Posterior cingulate gyrus (tissue), 11 donors: ENCODE results near the gene CDH22.

Experiments used
- DNase-seq, 10 donors: peaks; one replicate each; pipeline versions ENCODE4 v3.0.0 to v3.0.0-alpha.2; 2020 to 2021; ENCODE audit warnings: mixed read lengths in 3 of 10
- intact Hi-C: fragments of 100-400 bp; cut with DNase I; formaldehyde crosslinking; loops from one replicate; pipeline ENCODE4 v1.15.1; 2023

CDH22 gene

DNA sequence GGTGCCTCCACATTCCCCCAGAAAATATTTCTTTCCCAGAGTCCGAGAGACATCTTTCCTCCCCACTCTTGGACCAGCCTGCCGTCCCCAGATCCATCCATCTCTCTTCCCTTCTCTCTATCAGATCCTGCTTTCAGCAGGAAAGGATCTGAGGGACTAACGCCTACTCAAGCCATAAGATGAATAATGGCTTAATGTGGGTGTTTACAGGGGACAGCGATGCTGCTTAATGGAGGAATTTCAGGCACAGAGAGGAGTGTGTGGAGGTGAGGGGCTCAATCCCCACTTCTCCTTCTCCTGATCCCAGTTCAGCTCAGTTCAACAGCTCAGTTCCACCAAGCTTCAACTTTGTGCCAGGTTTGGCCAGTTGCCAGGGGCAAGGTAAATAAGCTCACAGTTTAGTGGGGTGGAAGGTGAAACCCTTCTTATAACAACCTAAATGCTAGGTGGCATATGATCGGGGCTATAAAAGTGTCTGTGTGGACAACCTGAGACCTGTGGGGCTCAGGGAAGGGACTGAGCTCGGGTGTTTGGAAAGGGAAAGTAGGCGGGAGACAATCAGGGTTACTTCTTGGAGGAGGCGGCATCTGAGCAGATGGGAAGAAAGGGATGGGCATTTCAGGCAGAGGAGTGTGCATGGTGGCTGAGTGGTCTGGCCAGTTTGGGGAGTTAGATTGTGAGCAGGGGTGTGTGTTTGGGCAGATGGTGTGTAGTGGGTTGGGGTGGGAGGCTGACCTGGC, 55.8 kb downstream of the CDH22 start:
- intact Hi-C loops, result no loop called here
- DNase-seq, result peak in 1 of 10 donors; percentile 47

- intact Hi-C loops, result no loop called here
- peak in 1 of 10 donors; percentile 72 for DNase-seq
Measured at GRCh38 chr20:46251211-46251673, 57.1 kb downstream of the CDH22 start.

DNA sequence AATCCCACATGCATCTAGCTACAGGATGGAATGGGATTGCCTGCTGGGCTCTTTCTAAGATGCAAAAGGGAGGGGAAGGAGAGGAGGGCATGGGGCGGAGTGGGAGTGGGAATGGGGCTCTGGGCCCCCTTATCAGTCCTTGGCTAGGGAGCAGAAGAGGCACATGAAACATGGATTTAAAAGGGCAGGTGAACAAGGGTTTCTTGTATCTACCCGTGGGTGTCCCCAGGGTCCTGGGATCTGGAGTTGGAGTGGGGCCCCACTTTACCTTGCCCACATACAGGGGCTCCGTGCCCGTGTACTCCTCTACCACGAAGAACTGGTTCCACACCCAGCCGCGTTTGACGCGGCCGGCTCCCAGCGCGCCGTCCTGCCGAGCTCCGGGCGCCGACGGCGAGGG, 57.5 kb downstream of the CDH22 start:
- intact Hi-C loops, result no loop called here
- DNase-seq, result peak in 1 of 10 donors; percentile 68

DNA sequence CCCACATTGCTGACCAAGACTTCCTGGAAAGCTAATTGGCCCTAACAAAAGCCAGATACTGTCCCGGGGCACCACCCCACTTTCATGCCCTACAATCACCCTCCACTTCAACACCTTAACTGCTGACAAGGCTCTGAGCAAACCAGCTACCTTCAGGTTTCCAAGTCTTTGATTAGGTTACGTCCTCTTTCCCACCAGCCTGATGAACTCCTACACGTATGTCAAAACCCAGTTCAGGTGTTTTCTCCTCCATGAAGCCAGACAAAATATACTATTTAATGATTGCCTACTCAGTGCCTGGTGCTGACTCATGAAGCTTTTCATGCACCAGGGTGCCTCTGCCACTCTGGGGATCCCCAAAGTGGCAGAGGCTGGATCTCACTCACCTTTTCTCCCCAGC, 58.6 kb downstream of the CDH22 start:
- DNase-seq, result peak in 1 of 10 donors; percentile 3
- intact Hi-C loops, result no loop called here

- intact Hi-C loops, result no loop called here
- DNase-seq, result peak in 1 of 10 donors; percentile 84
Measured at GRCh38 chr20:46246559-46246958, 61.7 kb downstream of the CDH22 start.

- peak in 1 of 10 donors; percentile 11 for DNase-seq
- intact Hi-C loops, result no loop called here
Measured at GRCh38 chr20:46243707-46244628, 64.3 kb downstream of the CDH22 start.

DNA sequence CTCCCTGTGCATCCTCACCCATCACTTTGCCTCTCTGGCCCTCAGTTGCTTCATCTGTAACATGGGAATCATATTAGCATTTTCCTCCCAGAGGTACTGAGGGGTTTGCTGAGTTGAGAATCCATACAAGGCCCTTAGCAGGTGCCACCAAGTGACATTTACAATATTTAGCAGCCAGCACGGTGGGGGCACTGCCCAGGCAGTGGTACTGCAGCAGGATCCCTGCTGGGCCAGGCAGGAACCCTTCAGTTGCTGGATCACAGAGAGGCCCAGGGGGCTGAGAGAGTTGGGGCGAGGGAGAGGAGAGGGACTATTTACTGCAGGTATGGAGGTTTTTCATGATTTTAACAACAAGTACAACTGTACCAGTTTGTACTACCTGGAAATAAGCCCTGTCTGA, 65.9 kb downstream of the CDH22 start:
- intact Hi-C loops, result no loop called here
- DNase-seq, result no peak

- intact Hi-C loops, result no loop called here
- no peak for DNase-seq
Measured at GRCh38 chr20:46240881-46241280, 67.4 kb downstream of the CDH22 start.

GRCh38 chr20:46240065-46240464, 68.2 kb downstream of the CDH22 start:
- intact Hi-C loops, result no loop called here
- DNase-seq, result no peak

DNA sequence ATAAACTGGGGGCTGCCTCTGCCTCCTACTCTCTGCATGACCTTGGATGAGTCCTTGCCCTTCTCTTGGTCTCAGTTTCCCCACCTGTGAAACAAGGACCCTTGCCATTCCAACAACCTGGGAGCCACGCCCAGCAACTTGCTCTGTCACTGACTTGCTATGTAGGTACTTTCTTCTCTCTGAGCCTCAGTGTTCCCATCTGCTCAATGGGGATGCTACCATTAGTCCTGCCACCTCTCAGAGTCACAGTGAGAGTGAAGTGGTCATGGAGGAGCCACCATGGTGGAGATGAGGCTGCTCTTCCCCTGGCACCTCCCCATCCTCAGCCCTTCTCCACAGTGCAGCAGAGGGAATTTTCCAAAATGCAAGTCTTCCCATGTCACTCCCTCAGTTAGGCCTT, 70.6 kb downstream of the CDH22 start:
- intact Hi-C loops, result no loop called here
- DNase-seq, result no peak

DNA sequence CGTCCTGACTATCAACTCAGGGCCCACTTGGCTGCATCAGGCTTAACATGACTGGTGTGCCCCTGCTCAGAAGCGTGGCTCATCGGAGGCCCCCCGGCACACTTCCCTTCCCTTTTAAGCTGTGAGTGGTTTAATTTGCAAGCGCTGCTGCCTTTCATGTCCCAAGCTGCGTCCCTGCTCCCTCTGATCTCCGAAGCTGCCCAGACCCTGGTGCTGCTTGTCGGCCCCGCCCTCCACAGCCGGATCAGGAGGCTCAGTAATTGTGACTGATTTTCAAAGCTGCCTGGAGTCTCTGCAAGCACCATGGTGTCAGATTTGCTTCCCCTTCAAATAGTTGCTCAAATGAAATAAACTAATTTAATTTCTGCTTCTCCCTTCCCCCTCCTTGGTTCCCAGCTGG, 71.1 kb downstream of the CDH22 start:
- intact Hi-C loops, result no loop called here
- no peak for DNase-seq

DNA sequence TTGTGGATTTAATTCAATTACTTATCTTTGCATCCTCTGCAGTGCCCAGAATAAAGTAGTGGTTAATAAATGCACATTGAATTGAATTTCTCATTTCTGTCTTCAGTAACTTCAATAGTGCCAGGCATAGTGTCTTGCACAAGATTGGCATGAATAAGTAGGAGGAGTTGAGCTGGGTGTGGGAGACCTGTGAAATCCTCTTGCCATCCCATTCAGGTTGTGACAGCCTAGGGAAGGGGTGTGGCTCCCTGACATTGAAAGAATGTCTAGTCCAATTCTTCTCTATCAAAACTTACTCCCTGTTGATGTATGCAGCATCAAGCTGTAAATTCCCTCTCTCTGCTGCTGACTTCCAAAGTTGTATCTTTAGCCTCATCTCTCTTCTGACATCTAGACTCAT, 73.2 kb downstream of the CDH22 start:
- no peak for DNase-seq
- intact Hi-C loops, result no loop called here

DNA sequence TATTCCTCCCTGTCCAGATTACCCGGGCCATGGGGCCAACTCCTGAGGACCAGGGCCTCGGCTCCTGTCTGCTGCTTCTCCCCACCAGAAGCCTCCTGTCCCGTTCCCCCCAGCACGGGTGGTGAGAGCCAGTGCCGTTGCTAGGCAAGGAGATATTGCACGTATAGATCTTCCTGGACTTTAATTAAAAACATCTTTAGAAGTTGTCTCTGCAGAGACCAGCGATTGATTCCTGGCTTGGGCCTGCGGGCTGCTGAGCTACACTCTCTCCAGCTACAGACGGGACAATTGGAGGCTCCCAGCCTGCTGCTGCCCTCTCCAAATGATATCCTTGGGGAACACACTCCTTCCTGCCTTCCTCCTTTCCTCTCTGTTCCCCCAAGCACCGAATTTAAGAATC, 74.6 kb downstream of the CDH22 start:
- intact Hi-C loops, result no loop called here
- no peak for DNase-seq

- no peak for DNase-seq
- intact Hi-C loops, result no loop called here
Measured at GRCh38 chr20:46232539-46232938, 75.8 kb downstream of the CDH22 start.

GRCh38 chr20:46230801-46231282, 77.5 kb downstream of the CDH22 start:
- intact Hi-C loops, result no loop called here
- no peak for DNase-seq

- intact Hi-C loops, result no loop called here
- DNase-seq, result no peak
Measured at GRCh38 chr20:46230106-46230491, 78.2 kb downstream of the CDH22 start.

DNA sequence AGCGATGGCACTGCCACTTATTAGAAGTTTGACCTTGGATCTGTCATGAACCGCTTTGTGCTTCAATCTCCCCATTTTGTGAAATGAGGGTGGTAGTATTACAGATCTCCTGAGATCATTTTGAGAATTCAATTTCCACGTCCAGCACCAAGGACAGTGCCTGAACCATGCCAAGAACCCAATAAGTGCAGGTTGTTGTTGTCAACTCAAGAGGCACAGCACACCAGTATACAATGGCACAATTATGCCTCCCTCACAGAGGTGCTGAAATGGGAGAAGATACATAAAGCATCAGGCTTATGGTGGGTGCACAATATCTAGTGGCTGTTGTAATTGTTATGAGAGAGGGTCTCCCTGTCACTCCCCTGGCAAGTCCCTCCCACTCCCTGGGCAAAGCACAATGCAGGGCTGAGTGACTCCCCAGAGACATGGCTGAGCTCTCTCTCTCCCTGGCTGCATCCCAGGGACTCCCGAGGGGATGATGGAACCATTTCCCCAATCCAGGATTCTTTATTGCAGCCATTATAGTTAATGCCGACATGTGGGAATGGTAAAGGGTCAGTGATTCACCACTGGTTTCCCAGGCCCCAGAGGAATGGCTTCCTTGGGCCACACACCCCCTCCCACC, 78.7 kb downstream of the CDH22 start:
- intact Hi-C loops, result no loop called here
- no peak for DNase-seq

GRCh38 chr20:46228670-46229069, 79.6 kb downstream of the CDH22 start:
- peak in 3 of 10 donors; percentile 37 to 91 (median 84) for DNase-seq
- intact Hi-C loops, result no loop called here

- intact Hi-C loops, result no loop called here
- peak in 1 of 10 donors; percentile 84 for DNase-seq
Measured at GRCh38 chr20:46227272-46227767, 81.0 kb downstream of the CDH22 start.

DNA sequence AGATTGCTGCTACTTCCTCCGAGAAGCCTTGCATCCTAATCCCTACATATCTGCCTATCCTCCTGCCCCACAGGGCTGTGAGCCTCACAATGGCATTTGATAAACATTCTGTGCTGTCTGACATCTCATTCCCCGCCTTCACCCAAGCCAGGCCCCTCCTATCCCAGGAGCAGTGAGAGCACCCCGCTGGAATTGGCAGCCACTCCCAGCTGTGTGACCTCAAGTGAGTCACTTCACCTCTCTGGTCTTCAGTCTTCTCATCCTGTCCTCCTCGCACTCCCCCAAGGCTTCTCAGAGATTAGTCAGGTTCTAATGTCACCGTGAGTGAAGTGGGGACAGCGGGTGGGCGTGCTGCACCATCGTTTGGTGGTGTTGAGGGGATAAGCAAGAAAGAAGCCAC, 81.7 kb downstream of the CDH22 start:
- intact Hi-C loops, result no loop called here
- DNase-seq, result no peak

- DNase-seq, result peak in 8 of 10 donors; percentile 67 to 96 (median 81)
- intact Hi-C loops, result no loop called here
Measured at GRCh38 chr20:46222521-46223007, 85.7 kb downstream of the CDH22 start.
